Measurements from ENCODE around the gene ZMYND11.

- no peak for TF ChIP-seq POLR2A (IDR thresholded peaks at IDR 0.05)
- TF ChIP-seq, protein P1, sequence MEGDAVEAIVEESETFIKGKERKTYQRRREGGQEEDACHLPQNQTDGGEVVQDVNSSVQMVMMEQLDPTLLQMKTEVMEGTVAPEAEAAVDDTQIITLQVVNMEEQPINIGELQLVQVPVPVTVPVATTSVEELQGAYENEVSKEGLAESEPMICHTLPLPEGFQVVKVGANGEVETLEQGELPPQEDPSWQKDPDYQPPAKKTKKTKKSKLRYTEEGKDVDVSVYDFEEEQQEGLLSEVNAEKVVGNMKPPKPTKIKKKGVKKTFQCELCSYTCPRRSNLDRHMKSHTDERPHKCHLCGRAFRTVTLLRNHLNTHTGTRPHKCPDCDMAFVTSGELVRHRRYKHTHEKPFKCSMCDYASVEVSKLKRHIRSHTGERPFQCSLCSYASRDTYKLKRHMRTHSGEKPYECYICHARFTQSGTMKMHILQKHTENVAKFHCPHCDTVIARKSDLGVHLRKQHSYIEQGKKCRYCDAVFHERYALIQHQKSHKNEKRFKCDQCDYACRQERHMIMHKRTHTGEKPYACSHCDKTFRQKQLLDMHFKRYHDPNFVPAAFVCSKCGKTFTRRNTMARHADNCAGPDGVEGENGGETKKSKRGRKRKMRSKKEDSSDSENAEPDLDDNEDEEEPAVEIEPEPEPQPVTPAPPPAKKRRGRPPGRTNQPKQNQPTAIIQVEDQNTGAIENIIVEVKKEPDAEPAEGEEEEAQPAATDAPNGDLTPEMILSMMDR (IDR thresholded peaks at IDR 0.05), result no peak
These were observed 47.0 kb upstream of the ZMYND11 start for GRCh38 chr10:88253-88652.
